Activated effector memory CD4-positive, alpha-beta T cell treated with Interleukin-2 at 50 U/mL for 16 hours (primary cell): Measurements from ENCODE around the gene PCSK4.
"Not testable (repeated sequence)": the region's sequence is repeated elsewhere in the genome, so short reads cannot be mapped to it uniquely, and the experiment has no call there.

Experiments used
- DNase-seq: peaks from one replicate; pipeline ENCODE4 v3.0.0-alpha.2; 2020

Gene PCSK4

DNA sequence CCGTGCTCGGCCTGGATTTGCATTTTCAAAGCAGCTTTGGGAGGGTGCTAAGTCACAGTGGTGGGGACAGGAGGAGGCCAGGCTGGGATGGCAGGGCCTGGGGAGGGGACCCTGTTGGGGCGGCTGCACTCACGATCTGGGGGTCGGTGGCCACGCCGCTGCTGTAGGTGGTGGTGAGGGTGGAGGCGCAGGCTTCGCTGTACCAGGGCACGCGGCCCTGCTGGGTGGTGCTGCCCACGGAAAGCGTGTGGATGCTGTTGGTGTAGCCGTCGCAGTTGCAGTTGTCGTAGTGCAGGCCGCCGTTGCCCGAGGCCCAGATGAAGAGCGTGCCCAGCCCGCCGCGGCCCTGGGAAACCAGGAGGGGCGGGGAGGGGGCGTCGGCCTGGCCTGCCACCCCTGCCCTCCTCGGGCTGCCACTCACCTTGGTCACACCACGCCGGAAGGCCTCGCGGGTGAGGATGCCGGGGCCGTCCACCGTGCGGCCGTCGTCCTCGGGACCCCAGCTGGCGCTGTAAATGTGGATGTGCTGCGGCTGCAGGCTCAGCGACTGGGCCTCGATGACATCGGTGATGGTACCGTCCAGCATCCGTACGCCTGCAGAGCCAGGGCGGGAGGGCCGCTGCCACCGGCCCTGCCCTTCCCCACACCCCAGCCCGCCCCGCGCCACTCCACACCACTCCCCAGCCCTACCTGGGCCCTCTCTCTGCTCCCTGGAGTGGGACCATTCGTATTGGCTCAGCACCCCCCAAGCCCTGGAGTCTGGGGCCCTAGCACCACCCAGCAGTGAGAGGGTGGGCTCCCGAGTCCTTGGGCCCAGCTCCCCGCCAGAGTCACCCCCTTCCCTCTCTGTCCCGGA is 3.2 kb downstream of the PCSK4 start:
- DNase-seq: no peak

DNA sequence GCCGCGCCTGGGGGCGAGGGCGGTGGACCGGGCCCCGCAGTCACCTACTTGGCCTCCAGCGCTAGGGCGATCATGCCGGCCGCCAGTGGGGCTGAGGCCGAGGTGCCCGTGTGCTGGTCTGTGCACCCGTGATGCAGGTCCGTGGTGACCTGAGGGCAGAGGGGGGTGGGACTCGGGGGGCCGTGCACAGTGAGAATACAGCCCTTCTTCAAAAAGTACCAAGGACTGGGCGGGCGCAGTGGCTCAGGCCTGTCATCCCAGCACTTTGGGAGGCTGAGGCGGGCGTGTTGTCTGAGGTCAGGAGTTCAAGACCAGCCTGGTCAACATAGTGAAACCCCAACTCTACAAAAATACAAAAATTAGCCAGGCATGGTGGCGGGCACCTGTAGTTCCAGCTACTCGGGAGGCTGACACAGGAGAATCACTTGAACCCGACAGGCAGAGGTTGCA is 6.1 kb downstream of the PCSK4 start:
- DNase-seq: no peak

- no peak for DNase-seq
Observed at GRCh38 chr19:1483131-1483978, 6.8 kb downstream of the PCSK4 start.

GRCh38 chr19:1482361-1483130 is 7.6 kb downstream of the PCSK4 start:
- no peak for DNase-seq

DNA sequence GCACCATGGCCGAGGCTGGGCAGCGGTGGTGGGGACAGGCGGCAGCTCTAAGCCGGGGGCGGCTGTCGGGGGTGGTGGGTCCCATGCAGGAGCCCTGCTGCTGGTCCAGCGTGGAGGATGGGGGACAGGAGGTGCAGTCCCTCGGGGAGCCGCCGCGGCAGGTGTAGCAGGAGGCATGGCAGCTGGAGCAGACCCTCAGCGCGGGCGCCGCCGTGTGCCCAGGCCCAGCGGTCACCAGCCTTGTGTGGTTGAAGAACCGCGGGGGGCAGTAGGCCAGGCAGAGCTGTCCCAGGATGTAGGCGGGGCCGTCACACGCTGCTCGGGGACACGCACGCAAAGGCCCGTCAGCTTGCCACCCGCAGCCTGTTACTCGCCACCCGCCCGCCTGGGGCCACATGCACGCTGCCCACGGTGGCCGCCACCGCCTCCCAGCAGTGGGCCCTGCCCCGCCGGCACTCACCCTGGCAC is 8.2 kb downstream of the PCSK4 start:
- no peak for DNase-seq

DNA sequence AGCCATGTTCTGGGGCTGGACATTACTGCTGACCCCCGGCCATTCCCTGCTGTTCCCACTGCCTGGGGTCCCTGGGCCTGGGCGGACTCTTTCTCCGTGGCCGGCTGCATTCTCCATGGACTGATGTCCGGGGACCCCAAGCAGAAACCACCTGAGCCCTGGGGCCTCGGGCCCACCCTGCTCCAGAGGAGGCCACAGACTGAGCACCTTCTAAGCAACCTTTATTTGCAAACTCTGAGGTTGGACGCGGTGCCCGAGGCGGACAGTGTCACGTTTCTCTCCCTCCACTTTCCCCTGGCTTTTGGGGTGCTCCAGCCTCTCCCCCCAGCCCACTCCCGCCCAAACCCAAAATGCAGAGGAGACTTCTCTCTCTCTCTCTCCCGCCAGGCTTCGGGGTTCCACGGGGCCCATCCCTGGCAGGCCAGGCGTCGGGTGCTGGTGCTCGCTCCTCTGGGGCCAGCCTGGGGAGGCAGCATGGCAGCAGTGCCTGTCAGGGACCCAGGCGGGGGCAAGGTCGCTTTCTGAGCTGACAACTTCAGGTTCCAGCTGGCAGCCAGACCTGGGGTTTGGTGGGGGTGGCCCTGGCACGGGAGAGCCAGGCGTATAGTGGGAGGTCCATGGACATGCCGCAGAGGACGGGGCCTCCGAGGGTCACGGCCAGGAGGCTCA is 8.8 kb downstream of the PCSK4 start:
- DNase-seq: no peak

GRCh38 chr19:1478934-1479707 is 11.0 kb downstream of the PCSK4 start, which contains the start of gene C19orf25:
C19orf25 (minus strand) TSS chr19:1479215; CDS start chr19:1478903, 312 bp downstream.
- peak; percentile 89 for DNase-seq

DNA sequence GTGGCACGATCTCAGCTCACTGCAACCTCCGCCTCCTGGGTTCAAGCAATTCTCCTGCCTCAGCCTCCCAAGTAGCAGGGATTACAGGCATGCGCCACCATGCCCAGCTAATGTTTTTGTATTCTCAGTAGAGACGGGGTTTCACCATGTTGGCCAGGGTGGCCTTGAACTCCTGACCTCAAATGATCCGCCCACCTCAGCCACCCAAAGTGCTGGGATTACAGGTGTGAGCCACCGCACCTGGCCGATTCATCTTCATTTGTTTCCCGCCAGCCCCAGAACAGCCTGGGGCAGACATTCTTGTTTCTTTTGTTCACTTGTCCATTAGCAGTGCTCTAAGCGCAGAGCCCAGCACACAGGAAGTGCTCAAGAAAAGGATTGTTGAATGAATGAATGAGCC is 13.1 kb downstream of the PCSK4 start:
- not testable (repeated sequence) for DNase-seq

- no peak for DNase-seq
Observed at GRCh38 chr19:1475751-1476437, 14.3 kb downstream of the PCSK4 start.

- DNase-seq: no peak
Observed at GRCh38 chr19:1474765-1475351, 15.3 kb downstream of the PCSK4 start.

DNA sequence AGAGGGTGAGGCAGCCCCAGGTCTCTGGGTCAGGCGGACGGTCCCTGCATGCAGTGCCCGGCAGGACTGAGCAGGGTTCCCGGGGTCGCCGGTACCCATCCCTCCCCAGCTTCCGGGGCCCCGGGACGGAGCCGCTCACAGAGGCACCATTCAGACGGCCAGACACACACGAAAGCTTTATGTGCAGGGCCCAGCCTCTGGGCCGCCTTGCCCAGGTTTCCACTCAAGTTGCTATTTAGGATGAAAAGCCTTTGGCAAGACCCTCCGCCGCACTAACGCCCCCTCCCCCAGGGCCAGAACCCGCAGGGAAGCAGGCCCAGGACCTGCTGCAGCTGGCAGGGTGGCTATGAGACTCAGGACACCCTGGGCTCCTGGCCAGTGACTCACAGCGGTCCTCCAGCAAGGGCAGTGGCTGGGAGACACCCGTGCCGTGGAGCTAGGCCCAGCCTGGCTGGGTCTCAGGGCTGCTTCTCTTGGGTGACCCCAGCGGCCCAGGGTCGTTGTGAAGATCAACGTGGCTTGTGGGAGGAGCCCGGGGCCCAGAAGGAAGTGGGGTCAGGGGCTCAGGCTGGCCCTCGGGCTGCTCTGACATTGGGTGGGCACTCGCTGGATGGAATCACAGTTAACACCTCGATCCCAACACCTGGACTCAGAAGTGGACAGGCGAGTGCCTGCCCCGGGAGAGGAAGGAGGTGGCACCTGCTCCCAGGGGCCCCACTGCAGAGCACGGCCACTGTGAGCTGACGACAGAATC is 16.0 kb downstream of the PCSK4 start:
- no peak for DNase-seq

DNA sequence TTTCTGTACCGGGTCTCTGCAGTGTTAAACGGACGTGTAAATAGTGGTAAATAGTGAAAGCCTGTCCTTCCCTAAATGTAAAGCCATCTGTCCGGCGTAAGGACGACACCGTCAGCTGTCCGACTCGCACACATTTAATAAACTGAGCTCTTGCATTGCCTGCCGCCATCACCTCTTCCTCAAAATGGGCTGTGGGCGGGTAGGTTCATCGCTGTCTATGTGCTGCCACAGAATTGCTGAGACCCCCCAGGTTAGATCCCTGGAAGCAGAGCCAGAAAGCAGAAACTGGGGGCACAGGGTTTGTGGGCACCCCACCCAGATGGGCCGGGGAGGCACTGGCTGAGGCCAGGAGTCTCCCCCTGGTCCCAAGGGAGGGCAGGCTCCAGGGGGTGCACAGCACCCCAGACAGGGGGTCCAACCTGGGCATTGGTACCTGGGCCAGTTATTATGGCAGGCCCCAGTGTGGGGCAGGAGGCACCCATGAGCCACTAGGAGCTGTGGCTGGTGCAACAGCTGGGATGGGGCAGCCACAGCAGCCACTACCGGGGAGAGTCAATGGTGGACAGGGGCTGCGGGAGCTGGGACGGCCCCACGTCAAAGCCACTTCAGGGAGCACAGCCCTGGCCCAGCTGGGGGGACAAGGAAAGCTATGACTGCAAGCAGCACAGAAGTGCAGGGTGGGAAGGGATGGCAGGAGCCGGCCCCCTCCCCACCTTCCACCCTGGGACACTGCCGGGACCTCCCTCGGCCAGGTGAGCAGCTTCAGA is 16.9 kb downstream of the PCSK4 start:
- no peak for DNase-seq

GRCh38 chr19:1472231-1473084 is 17.7 kb downstream of the PCSK4 start:
- no peak for DNase-seq

GRCh38 chr19:1471515-1472160 is 18.5 kb downstream of the PCSK4 start:
- no peak for DNase-seq

GRCh38 chr19:1471010-1471514 is 19.1 kb downstream of the PCSK4 start:
- no peak for DNase-seq

GRCh38 chr19:1470305-1471009 is 19.7 kb downstream of the PCSK4 start:
- DNase-seq: peak; percentile 72

DNA sequence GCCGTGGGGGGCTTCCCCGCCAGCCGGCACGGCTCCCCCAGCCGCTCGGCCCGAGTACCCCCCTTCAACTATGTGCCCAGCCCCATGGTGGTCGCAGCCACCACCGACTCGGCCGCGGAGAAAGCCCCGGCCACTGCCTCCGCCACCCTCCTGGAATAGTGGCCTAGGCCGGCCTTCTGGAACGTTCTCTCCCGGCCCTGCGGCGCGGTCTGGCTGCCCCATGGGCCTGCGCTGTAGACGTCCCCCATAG is 20.2 kb downstream of the PCSK4 start:
- DNase-seq: no peak
